Endothelial cell of umbilical vein (primary cell): Measurements from ENCODE around the gene TVP23A.

Experiments
- EZH2 ChIP-seq: IDR thresholded peaks from 2 replicates; pipeline ENCODE4 v1.6.1; 2012; ENCODE audit warnings: borderline replicate concordance, low read depth, mild to moderate bottlenecking, moderate library complexity, low read length, inconsistent platforms; ENCODE audit not compliant: severe bottlenecking
- FOS ChIP-seq: IDR thresholded peaks from 2 replicates; pipeline ENCODE4 v1.6.1; 2011; ENCODE audit warnings: mild to moderate bottlenecking, low read length, moderate library complexity, borderline replicate concordance; ENCODE audit not compliant: insufficient read depth
- JUN ChIP-seq: IDR thresholded peaks from 2 replicates; pipeline ENCODE4 v1.6.1; 2011; ENCODE audit warnings: borderline replicate concordance, low read depth; ENCODE audit not compliant: insufficient read length, insufficient read depth
- MYC ChIP-seq: IDR thresholded peaks from one replicate; pipeline ENCODE4 v1.6.1; 2011; ENCODE audit warnings: mild to moderate bottlenecking, low read depth, low read length
- POLR2A ChIP-seq: IDR thresholded peaks from 2 replicates; pipeline ENCODE4 v1.6.1; 2012; ENCODE audit warnings: low read depth, mild to moderate bottlenecking, control low read depth, low read length
- POLR2AphosphoS5 ChIP-seq: IDR thresholded peaks from 2 replicates; pipeline ENCODE4 v1.6.1; 2012; ENCODE audit warnings: low read depth, mild to moderate bottlenecking, control low read depth, low read length, moderate library complexity; ENCODE audit not compliant: insufficient read depth
- TF ChIP-seq, protein P1 (sequence below), 2 donors: IDR thresholded peaks; 1 replicate in 1 of 2; 2 replicates in 1 of 2; pipeline ENCODE4 v1.5.1; 2011; ENCODE audit warnings: low read length in 2 of 2, mild to moderate bottlenecking in 2 of 2, moderate library complexity in 2 of 2, control low read depth in 1 of 2, inconsistent platforms in 1 of 2, low read depth in 1 of 2; ENCODE audit not compliant: insufficient read depth in 1 of 2; ENCODE audit errors: extremely low read depth in 1 of 2
- TF ChIP-seq, protein P2 (sequence below): IDR thresholded peaks from 2 replicates; pipeline ENCODE4 v1.6.1; 2011; ENCODE audit not compliant: insufficient read depth, insufficient read length

DNA sequence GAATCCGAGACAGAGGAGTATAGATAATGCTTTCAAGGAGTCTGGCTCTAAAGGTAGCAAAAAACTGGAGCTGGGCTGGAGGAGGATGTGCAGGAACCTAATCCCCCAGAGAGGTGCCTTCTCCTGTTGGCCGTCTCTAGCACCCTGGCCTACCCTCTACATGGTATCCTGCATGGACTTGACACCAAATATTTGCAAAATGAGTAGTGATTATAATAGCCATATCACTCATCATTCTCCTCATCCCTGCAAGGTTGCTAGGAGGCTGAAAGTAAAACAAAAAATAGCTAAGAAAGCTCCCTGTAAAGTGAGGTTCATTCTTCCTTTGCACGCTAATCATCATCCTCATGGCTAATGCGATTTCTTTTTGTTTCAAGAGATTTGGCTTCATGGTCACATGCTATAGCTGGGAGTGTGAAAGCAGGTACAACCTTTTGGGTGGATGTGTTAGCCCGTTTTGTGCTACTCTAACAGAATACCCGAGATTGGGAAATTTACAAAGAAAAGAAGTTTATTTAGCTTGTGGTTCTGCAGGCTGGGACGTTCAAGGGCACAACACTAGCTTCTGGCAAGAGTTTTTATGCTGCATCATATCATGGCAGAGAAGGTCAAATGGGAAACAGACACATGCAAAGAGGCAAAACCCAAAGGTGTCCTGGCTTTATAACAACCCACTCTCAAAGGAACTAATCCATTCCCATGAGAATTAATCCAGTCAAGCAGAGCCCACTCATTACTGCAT is 31.3 kb upstream of the TVP23A start:
- TF ChIP-seq EZH2 = no peak
- TF ChIP-seq, protein P1, sequence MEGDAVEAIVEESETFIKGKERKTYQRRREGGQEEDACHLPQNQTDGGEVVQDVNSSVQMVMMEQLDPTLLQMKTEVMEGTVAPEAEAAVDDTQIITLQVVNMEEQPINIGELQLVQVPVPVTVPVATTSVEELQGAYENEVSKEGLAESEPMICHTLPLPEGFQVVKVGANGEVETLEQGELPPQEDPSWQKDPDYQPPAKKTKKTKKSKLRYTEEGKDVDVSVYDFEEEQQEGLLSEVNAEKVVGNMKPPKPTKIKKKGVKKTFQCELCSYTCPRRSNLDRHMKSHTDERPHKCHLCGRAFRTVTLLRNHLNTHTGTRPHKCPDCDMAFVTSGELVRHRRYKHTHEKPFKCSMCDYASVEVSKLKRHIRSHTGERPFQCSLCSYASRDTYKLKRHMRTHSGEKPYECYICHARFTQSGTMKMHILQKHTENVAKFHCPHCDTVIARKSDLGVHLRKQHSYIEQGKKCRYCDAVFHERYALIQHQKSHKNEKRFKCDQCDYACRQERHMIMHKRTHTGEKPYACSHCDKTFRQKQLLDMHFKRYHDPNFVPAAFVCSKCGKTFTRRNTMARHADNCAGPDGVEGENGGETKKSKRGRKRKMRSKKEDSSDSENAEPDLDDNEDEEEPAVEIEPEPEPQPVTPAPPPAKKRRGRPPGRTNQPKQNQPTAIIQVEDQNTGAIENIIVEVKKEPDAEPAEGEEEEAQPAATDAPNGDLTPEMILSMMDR (IDR thresholded peaks at IDR 0.05; ENCODE audit: extremely low read depth in 1 of 2, insufficient read depth in 1 of 2, low read depth in 1 of 2, low read length in 2 of 2) = no peak
- no peak for TF ChIP-seq POLR2AphosphoS5
- TF ChIP-seq POLR2A = no peak
- TF ChIP-seq JUN = no peak
- TF ChIP-seq, protein P2, sequence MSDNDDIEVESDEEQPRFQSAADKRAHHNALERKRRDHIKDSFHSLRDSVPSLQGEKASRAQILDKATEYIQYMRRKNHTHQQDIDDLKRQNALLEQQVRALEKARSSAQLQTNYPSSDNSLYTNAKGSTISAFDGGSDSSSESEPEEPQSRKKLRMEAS = no peak
- TF ChIP-seq FOS = no peak
- no peak for TF ChIP-seq MYC
